HG03521 (cell line): ENCODE data around the gene SYNE1.

Experiments
- ATAC-seq: cut with Tn5 transposase; IDR thresholded peaks from one replicate; pipeline ENCODE4 v1.9.1; 2021; ENCODE audit warnings: mild to moderate bottlenecking, moderate library complexity; ENCODE audit not compliant: unreplicated experiment

The SYNE1 gene

DNA sequence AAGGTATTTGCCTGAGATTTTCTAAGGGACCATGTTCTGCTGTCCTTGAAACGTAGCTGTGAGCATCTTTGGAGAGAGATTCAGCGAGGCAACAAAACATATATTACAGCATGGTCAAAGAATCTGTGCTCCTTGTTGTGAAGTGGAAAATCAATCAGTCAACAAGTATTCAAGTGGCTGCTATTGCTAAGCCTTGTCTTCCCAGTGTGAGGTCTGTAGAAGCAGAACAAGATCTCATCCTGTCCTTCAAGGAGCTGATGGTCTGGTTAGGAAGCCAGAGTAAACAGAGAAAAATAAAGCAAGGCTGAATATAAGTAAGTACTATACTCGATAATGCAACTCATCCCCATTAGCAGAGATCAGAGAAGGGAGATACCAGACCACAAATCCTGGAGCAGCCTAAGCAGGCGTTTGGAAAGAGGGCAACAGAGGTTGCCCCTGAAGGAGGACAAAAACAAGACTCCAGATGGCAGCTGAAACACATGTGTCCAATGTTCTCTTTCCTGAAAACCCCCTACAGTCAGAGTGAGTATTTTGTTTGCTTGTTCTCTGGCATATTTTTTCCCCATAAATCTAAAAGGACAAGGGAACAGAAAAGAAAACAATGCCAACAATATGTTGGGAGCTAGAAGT, 392.0 kb downstream of the SYNE1 start:
- no peak for ATAC-seq

DNA sequence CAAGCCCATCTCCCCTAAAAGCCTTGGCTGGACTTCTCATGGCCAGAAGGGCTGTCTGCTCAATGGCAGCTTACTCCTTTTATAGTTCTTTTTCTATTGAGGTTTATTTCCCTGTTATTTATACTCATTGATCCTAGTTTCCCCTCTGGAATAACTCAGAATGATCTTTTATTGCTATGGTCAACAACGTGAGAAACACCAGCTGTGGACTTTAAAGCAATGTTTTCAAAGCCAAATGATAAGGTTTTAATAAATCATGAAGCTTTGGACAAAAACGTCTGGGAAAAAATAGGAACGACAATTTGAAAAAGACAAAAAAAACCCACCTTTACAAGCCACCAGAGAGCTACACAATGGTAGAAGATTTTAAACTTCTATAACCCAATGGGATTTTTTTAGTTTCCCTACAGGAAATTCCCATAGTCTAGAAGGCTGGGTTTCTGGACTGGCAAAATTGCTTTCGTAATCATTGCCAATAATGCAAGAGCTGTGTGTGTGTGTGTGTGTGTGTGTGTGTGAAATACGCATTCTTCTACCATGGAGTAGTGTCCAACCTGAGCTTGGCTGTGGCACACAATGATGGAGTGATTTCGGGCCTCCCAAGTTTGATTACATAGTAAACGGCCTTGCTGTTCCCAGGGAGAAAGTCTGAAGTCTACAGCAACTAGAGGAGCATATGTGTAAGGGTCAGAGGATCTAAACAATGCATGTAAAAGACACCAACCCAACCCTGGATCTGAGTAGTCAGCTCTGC, 396.0 kb downstream of the SYNE1 start:
- ATAC-seq = no peak

DNA sequence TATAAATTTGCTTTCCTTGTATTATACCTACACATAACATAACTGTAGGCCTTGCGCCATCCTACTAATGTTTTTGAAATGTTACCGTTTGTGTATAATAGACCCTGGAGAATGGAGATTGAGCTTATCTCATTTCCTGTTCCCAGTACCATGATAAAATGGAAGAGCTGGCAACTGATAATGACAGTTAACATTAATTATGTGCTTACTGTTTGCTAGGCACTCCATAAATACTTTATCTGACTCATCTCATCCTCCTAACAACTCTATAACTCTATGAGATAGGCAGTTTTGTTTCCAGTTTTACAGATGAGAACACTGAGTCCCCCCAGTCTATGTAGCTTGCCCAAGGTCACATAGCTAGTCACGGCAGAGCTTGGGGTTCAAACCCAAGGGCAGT, 396.7 kb downstream of the SYNE1 start:
- ATAC-seq = no peak

DNA sequence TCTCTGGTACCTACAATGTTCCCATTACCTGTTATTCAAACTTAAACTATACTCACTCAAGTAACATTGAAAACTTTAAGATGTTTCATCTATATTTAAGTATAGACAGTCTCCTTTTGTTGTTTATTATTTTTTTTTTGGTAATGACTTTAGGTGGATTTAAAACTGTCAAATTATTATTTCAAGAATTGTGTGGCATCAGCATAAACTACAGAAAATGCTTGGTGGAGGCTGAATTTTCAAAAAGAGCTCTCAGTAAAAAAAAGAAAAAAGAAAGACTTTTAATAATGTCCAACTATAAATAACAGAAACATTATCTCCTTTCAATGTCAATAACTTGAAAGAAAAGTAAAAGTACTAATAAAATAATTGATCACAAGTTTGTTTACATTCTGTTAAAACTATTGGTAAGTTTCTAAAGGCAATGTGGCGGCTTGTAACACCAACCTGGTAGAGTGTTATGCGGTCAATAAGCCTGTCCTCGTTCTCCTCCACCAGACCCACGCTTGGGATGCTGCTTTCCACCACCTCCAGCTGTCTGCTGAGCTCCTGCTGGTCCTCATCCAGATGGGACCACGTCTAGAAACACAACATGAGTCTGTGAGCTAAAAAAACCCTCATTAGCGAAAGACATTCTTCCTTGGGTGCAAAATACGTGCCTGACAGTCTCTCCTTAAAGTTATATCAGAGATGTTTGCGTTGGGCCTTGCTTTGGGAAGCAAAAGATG, 400.6 kb downstream of the SYNE1 start:
- ATAC-seq = no peak

DNA sequence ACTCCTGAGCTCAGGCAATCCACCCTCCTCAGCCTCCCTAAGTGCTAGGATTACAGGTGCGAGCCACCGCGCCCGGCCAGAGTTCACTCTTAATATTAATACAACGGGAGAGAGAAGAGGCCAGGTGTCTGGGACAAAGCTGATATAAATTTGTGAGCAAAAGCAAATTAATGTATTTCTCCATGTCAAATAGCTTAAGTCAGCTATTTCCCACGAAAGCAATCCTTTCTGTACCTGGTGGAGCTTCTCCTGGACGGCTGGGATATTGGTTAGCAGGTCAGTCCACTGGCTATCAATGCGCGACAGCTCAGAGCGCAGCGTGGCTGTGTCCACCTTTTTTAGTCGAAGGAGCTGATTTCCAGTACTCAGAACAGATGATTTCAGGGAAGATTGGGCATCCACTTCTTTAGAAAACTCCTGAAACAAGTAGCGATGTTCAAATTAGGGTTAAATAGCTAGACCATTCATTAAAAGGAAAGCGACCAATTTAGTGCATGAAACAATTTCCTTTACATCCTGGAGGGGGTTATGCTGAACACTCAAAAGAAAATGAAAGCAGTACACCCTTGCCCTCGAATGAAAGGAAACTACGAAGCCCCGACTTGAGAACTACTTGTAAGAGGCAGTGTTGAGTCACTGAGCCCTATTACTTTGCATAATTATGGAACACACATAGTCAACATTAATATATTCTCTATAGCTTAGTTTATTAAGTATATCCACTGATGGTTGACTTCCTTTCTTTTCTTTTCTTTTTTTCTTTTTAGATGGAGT, 403.4 kb downstream of the SYNE1 start:
- ATAC-seq = no peak

DNA sequence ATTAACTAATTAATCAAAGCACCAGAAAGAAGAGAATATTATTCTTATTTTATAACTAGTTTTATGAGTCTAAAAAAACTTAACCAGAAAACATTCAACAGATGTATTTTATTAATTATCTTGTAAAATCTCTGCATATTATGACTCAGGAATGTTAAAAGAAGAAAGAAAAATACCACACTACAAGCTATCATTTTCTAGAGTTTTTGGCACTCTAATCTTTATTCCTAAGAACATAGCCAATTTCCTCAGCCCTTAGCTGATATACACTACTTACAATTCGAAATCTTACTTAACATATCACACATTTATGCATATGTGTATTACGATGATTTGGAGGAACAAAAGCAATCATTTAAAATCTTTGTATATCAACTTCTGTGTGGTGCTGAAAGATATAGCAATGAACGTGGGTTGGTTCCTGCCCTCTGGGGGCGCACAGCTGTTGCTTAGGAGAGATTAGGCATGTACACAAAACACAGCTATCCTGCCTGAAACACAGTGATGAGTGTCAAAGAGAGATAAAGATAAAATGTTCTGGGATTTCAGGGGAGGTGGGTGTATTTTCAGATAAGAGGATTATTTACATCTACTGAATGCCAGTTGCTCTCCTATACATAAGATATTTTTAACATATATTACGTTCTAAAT, 404.5 kb downstream of the SYNE1 start:
- ATAC-seq = no peak

DNA sequence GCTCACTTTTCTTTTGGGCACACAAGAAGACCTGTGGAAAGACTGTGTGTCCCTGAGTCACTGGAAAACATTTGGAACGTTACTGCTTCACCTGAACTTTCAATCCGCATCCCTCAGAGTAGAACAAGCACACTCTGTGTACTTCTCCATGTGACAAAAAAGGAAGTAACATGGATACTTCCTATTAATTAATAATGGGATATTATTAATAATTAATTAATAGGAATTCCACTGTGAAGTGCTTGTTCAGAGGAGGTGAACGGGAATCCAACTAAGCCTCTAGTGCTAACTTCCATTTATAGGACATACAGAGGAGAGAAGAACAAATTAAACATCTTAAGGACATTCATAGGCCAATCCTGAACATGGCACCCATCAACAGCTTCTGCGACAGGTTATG, 407.8 kb downstream of the SYNE1 start:
- ATAC-seq = no peak

DNA sequence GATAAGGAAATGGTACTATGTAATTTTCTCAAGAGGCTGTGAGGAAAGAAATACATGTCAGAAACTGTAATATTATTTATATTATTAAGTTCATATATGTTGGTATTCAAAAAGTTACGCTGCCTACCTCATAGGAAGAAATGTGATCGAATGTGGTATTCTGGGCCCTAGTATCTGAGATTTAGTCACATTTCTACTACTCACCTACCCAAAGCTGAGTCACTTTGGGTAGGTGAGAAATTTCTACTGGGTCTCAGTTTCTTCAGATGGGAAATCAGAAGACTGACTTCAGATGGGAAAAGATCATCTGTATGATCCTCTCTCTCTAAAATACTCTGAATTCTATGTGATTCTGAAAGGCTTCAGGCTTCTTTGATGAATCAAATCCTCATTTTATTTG, 411.0 kb downstream of the SYNE1 start:
- no peak for ATAC-seq

DNA sequence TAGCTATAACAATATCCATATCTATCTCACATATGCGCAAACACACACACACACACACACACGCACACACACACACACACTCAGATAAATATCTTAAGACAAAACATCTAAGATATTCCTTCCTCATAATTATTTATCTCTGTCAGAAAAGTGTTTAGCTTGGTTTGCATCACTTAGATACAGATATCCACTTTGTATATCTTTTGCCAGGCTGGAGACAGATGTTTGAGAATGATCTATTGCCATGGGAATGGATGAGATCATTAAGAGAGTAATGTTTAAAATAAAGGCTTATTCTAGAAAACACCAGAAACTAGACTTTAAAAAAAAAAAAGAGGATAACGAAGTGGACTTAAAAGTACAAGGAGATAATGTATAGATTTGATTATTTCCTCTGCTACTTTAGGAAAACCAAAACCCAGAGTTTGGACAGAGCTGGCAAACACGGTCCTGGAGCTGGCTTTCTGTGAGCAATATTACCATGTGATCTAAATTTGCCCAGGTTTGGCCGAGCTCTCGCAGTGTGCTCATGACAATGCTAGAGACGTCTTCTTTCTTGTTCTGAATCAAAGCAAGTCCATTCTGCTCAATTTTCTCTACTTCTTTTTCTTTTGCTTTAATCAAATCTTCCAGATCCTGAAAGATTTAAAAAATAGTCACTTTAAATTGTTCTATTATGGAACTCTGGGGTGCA, 411.8 kb downstream of the SYNE1 start:
- ATAC-seq = no peak

DNA sequence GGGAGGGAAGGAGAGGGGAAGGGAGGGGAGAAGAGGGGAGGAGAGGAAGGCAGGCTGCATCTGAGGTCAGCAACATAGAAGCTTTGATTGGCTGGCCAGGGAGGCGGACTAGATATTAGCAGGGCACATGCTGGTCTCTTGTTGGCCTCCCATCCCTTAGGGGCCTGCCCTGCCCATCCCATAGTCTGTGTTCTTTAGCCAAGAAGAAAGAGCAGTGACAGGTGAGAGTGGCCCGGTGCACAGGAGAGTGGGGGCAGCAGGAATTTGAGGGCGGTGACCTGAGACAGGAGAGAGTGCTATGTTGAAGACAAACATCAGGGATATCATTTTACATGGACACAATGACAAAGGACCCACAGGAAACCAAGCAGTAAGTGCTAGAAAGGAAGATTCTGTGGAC, 413.5 kb downstream of the SYNE1 start:
- ATAC-seq = no peak

DNA sequence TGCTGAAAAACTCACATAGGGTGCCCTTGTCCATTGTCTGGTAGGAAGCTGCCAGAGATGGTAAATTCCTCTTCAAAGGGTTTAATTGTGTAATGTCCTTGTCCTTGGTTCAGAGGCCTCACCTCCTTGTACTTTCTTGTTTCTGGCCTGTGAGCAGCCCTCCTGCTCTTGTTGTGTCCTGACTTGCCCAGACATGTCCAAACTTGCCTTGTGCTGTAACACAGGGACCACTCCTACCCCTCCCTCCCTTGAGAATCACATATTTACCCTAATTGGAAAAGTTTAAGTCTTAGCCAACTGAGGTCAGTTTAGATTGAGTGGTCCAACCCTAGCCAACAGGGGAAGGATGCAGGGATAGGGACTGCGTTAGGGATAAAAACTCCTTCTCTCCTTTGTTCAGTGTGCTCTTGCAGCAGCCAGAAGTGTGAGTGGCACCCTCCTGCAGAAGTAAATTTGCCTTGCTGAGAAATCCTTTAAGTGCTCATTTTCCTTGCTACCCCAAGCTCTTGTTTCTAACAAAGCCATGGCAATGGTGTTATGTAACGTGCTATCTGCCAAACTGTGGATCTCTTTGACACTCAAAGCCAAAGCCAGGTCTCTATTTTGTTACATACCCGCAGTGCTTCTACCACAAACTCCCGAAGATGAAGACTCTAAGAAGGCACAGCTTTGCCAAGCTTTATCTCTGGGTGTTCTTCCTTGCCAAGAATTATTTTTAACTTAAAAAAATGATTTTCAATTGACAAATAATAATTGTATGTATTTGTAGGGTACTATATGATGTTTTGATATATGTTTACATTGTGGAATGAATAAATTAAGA, 415.1 kb downstream of the SYNE1 start:
- no peak for ATAC-seq

DNA sequence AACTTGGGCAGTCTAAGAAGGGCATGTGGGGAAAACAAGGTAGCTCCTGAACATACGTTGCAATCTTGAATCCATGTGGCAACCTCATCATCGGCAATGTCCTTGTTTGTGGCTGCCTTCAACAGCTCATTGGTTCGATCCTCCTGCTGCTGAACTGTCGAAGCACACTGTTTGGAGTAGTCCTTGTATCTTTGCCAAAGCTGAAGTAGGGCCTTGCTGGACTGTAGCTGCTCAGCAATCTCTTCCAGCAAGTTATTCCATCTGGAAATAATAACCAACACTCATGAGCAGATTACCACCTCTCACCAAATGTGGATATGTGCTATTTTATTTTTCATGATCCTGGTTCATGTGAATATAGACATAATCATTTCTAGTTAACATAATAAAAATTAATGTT, 416.4 kb downstream of the SYNE1 start:
- ATAC-seq = no peak

DNA sequence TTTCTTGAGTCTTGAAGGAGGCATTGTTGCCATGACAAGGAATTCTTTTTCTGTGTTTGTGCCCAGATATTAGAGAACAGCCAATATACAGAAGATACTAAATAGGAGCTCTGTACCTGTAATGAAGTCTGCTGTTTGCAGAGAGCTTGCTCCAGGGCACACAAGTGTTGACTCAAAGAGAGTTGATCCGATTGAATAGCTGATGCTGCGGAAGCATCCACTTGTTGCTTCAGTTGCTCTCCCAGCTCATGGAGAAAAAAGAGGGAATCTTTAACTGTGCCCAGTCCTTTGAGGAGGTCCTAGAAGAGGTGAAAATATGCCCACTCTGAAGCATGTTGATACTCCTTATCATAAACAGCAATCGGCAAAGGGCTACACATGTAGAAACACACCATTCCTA, 418.3 kb downstream of the SYNE1 start:
- no peak for ATAC-seq

DNA sequence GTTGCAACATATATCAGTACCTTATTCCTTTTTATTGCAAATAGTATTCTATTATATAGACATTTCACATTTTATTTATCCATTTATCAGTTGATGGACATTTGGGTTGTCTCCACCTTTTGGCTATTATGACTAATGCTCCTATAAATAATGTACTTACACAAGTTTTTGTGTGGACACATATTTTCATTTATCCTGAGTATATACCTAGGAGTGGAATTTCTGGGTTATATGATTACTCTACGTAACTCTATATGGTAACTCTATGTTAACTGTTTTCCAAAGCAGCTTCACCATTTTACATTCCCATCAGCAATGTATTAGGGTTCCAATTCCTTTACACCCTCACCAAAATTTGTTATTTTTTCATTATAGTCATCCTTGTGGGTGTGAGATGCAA, 424.7 kb downstream of the SYNE1 start:
- no peak for ATAC-seq

DNA sequence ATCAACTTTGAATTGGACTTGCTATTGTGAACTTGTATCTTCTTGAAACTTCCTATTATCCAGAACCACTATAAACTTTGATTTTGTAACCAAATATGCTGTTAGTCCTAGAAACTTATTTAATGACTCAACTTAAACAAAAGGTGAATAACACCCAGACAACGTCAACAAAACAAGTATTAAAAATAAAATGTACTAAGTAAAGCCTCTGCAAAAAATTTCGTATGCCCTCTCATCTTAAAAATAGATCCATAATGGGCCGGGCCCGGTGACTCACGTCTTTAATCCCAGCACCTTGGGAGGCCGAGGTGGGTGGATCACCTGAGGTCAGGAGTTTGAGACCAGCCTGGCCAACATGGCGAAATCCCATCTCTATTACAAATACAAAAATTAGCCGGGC, 428.0 kb downstream of the SYNE1 start:
- ATAC-seq = no peak

DNA sequence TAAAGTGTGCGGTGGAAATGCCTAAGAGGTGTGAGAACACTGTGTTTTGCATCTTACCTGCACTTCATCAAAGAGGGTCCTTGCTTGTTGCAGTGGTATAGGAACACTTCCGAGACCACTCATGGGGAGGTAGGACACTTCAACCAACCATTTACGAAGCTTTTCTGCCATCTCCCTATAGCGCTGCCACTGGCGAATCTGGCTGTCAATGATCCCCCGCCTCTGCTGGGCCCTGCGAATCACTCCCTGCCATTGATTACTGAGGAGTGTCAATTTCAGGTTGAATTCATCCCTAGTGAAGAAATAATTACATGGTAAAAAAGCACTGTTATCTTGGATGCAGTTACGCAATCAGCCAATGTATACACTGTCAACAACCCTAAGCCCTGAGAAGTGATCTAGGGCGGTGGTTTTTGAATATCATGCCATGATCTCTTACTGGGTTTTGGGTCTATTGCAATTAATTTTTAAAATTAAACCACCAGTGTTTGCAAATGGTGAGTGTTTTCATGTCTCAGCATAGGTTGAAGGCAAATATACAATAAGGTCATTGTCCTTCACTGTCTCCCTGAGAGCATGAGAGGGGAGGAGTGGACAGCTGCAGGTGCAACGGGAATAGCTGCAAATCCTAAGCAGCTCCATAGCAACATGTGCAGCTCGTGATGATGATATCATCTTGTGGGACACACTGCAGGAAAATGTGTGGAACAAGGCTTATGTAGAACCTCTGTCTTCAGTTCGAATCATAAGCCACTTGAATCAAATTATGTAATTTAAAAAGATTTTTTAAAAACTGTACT, 429.0 kb downstream of the SYNE1 start:
- no peak for ATAC-seq

DNA sequence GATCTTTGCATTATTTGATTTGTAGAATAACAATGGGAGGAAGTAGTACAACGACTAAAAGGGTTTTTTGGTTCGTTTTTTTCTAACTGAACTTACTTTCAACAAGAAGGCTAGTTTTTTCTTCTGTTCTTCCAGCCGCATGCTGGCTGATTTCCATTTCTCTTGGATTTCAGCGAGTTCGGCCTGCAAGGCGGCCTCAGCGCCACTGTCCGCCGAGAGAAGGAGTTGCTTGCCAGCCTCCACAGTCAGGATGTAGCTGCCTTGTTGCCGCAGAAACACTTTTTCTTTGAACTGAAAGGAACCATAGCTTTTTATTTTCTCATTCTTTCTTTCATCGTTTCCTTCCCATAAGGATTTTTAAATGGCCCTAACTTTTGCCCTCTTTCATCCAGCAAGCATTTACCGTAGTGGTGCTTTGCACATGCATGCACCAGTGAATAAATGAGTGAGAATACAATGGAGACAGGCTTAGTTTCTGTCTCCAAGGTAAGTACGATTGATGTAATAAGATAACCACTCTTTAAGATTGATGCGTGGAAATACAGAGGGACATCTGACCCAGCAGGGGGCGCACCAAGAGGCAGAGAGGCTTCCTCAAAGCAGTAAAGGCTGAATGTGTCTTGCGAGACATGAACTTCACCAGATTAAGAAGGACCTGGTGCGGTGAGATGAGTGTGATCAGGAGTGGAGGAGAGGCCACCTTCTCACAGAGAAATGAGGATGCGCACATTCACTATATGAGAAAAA, 430.9 kb downstream of the SYNE1 start:
- ATAC-seq = no peak

DNA sequence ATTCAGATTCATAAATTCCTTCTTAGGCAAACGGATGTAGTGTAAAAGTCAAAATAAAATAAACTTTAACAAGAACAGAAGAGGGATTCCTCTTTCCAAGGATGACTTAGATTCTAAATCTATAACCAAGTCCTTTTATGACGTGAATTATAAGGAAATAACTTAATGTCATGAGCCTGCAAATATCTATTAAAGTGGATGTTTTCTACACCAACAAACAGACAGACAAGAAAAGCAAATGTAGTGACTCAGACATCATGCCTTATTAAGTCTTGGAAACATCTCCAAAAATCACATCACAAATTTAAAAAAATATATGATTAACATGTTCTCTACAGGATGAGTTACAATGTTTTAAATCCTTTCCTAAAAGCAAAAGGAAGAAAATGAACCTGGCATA, 432.6 kb downstream of the SYNE1 start:
- no peak for ATAC-seq
